ENCODE measurements around the gene SAA4.

Gene SAA4

DNA sequence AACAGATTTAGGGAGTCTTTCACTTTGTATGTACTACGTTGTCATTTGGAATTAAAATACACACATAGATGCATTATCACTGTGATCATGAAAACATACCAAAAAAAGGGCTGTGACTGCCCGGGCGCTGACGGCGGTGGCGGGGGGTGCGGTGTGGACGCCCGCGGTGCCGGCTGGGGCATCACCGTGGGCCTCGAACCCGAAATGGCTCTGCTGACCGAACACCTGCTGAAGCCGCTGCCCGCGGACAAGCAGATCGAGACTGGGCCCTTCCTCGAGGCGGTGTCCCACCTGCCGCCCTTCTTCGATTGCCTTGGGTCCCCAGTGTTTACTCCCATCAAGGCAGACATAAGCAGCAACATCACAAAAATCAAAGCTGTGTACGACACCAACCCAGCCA lies 47.8 kb downstream of the SAA4 start:
- no peak for DNase-seq
